Measurements from ENCODE around the gene SPSB1. TPM values are rescaled to one million over a fixed set of nuclear protein-coding genes. Genes with fewer than 3 reads are reported as not detected.

SPSB1 gene
- total RNA-seq, 1 donor from 2014 or later, result 5.6 TPM

- H3K27ac Mint-ChIP-seq, result no peak overlapping the region
- H3K4me1 Mint-ChIP-seq (ENCODE audit: unreplicated experiment), result peaks cover 22% of the 10 kb centered on the region
- no peaks in the 10 kb centered on the region for H3K36me3 Mint-ChIP-seq
- TF ChIP-seq, protein P1, sequence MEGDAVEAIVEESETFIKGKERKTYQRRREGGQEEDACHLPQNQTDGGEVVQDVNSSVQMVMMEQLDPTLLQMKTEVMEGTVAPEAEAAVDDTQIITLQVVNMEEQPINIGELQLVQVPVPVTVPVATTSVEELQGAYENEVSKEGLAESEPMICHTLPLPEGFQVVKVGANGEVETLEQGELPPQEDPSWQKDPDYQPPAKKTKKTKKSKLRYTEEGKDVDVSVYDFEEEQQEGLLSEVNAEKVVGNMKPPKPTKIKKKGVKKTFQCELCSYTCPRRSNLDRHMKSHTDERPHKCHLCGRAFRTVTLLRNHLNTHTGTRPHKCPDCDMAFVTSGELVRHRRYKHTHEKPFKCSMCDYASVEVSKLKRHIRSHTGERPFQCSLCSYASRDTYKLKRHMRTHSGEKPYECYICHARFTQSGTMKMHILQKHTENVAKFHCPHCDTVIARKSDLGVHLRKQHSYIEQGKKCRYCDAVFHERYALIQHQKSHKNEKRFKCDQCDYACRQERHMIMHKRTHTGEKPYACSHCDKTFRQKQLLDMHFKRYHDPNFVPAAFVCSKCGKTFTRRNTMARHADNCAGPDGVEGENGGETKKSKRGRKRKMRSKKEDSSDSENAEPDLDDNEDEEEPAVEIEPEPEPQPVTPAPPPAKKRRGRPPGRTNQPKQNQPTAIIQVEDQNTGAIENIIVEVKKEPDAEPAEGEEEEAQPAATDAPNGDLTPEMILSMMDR (conservative IDR thresholded peaks at IDR 0.05), result no peak
- H3K9me3 Mint-ChIP-seq, result no peaks in the 10 kb centered on the region
- peaks cover 11% of the 10 kb centered on the region for H3K27me3 Mint-ChIP-seq
- no peak overlapping the region for H3K4me3 Mint-ChIP-seq
- no peak for DNase-seq (ENCODE audit: extremely low spot score, unreplicated experiment)
These were observed 25.4 kb upstream of the SPSB1 start for GRCh38 chr1:9267352-9267686.

GRCh38 chr1:9267827-9268581, 24.7 kb upstream of the SPSB1 start:
- Mint-ChIP-seq H3K4me1 (ENCODE audit: unreplicated experiment) (peaks cover 25% of the 10 kb centered on the region), H3K9me3 (no peaks in the 10 kb centered on the region), H3K27me3 (peaks cover 11% of the 10 kb centered on the region), H3K36me3 (no peaks in the 10 kb centered on the region), H3K4me3 (no peak overlapping the region), H3K27ac (no peak overlapping the region)
- no peak for DNase-seq (ENCODE audit: extremely low spot score, unreplicated experiment)
- TF ChIP-seq, protein P1 (conservative IDR thresholded peaks at IDR 0.05), result no peak

GRCh38 chr1:9269078-9269501, 23.6 kb upstream of the SPSB1 start:
- Mint-ChIP-seq H3K27ac (no peak overlapping the region), H3K36me3 (no peaks in the 10 kb centered on the region), H3K9me3 (no peaks in the 10 kb centered on the region), H3K4me3 (no peak overlapping the region), H3K27me3 (peaks cover 11% of the 10 kb centered on the region), H3K4me1 (ENCODE audit: unreplicated experiment) (peaks cover 25% of the 10 kb centered on the region)
- TF ChIP-seq, protein P1 (conservative IDR thresholded peaks at IDR 0.05), result no peak
- no peak for DNase-seq (ENCODE audit: extremely low spot score, unreplicated experiment)

DNA sequence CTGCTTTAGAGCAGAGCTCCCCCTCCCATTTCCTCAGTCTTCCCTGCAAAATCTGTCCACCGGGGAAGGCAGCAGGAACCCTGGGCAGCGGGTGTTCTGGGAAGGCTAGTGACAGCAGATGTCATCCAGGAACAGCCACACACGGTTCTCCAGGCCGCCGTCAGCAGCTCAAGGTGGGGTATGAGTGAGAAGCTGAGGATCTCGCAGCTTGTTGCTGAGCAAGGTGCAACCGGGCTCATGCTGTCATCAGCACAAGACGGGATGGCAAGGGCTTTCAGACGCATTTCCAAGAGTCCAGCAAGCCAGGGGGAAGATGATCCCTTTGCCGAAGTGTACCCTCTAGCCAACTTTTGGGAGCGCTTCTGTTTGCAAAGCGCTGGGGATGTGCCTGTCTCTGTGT, 23.0 kb upstream of the SPSB1 start:
- Mint-ChIP-seq H3K27ac (no peak overlapping the region), H3K36me3 (no peaks in the 10 kb centered on the region), H3K9me3 (no peaks in the 10 kb centered on the region), H3K4me1 (ENCODE audit: unreplicated experiment) (peaks cover 25% of the 10 kb centered on the region), H3K27me3 (peaks cover 11% of the 10 kb centered on the region), H3K4me3 (no peak overlapping the region)
- TF ChIP-seq, protein P1 (conservative IDR thresholded peaks at IDR 0.05), result no peak
- DNase-seq (ENCODE audit: extremely low spot score, unreplicated experiment), result no peak

GRCh38 chr1:9270290-9270883, 22.3 kb upstream of the SPSB1 start:
- Mint-ChIP-seq H3K27ac (no peak overlapping the region), H3K36me3 (no peaks in the 10 kb centered on the region), H3K4me3 (no peak overlapping the region), H3K9me3 (no peaks in the 10 kb centered on the region), H3K27me3 (peaks cover 7% of the 10 kb centered on the region), H3K4me1 (ENCODE audit: unreplicated experiment) (peaks cover 25% of the 10 kb centered on the region)
- DNase-seq (ENCODE audit: extremely low spot score, unreplicated experiment), result no peak
- TF ChIP-seq, protein P1 (conservative IDR thresholded peaks at IDR 0.05), result no peak
